Thoracic aorta (tissue), 2 donors: ENCODE data around the gene SEC61A2. TPM values are rescaled to one million over a fixed set of nuclear protein-coding genes. Genes with fewer than 3 reads are reported as not detected.

Source experiments
- ATAC-seq: fragments of 150-250 bp; one replicate; pipeline ENCODE4 v1.8.0; 2017; ENCODE audit warnings: low read depth; ENCODE audit not compliant: insufficient number of reproducible peaks, low FRiP score
- DNase-seq: peaks from one replicate; pipeline ENCODE4 v3.0.0-alpha.2; 2020; ENCODE audit warnings: low spot score
- H3K27ac ChIP-seq, 2 donors: fragments of 200-600 bp; sonication (generic); 1 replicate in 1 of 2; 2 replicates in 1 of 2; pipeline ENCODE4 v1.5.1; 2016; ENCODE audit warnings: mild to moderate bottlenecking in 2 of 2, moderate library complexity in 2 of 2
- H3K27me3 ChIP-seq: fragments of 200-600 bp; sonication (generic); replicated peaks from 2 replicates; pipeline ENCODE4 v1.6.0; 2016; ENCODE audit warnings: mild to moderate bottlenecking; ENCODE audit not compliant: insufficient read depth
- H3K36me3 ChIP-seq: fragments of 200-600 bp; sonication (generic); one replicate; pipeline ENCODE4 v1.5.1; 2016
- H3K4me1 ChIP-seq, 2 donors: fragments of 200-600 bp; sonication (generic); 1 replicate in 1 of 2; 2 replicates in 1 of 2; pipeline versions ENCODE4 v1.5.1 to v1.6.0; 2016; ENCODE audit warnings: low read depth in 2 of 2, mild to moderate bottlenecking in 1 of 2; ENCODE audit not compliant: control insufficient read depth in 1 of 2
- H3K4me3 ChIP-seq: fragments of 200-600 bp; sonication (generic); 2 replicates; pipeline ENCODE4 v1.5.1; 2016; ENCODE audit warnings: mild to moderate bottlenecking
- H3K9me3 ChIP-seq: fragments of 200-600 bp; sonication (generic); 2 replicates; pipeline ENCODE4 v1.5.1; 2016
- CTCF ChIP-seq: fragments of 200-600 bp; sonication (generic); IDR thresholded peaks from one replicate; pipeline ENCODE4 v1.5.1; 2019; ENCODE audit warnings: antibody characterized with exemption
- total RNA-seq, 2 donors: library from RNA; depleted of rRNA; stranded (reverse); fragments of >200 nt; gene quantifications; one replicate each; pipeline versions ENCODE4 v1.1.0 to v1.2.3, GENCODE V29; 2016

Gene SEC61A2
- total RNA-seq, 2 donors from 2014 or later: 3.5 to 15.4 TPM

DNA sequence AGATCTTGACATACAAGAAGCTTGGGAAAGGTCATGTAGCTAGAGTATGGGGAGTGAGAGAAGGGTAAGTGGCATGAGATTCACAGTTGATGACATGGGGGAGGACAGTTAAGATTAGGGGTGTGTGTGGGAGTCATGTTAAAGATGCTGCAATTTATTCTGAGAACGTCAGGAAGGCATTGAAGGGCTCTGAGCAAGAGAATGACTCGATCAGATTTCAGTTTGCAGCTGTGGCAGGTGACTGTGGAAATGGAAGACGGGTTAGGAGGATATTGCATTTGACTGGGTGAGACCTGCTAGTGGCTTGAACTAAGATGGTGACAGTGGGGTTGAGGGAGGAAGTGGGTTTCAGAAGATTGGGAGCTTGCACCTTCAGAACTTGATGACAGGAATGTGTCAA, 72.1 kb downstream of the SEC61A2 start:
- H3K36me3 ChIP-seq: peaks cover 11% of the 10 kb centered on the region
- no peaks in the 10 kb centered on the region for H3K9me3 ChIP-seq
- no peak overlapping the region for H3K27ac ChIP-seq
- H3K4me1 ChIP-seq: peaks cover 11 to 15% of the 10 kb centered on the region in 2 donors
- no peak overlapping the region for H3K4me3 ChIP-seq
- no peak for DNase-seq
- no peak for TF ChIP-seq CTCF
- H3K27me3 ChIP-seq: no peaks in the 10 kb centered on the region
- no peak for ATAC-seq

DNA sequence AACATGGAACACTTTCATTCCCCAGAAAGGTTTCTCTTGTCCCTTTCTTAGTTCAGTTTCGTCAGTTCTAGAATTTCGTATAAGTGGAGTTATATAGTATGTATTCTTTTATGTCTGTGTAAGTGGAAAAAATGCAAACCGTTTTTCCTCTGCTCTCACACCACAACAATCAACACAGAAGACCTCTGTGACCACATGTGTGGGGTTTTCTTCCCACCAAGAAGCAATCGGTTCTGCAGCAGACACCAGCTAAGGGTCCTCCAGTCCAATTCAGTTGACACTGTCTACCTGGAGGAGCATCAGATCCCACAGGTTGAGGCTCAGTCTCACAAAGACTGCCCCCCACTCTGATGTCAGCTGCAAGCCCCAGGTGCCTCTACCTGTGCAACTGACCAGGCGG, 72.7 kb downstream of the SEC61A2 start:
- Histone ChIP-seq H3K4me3 (no peak overlapping the region), H3K27me3 (no peaks in the 10 kb centered on the region), H3K4me1 (peaks cover 7 to 8% of the 10 kb centered on the region in 2 donors), H3K9me3 (no peaks in the 10 kb centered on the region), H3K36me3 (peaks cover 11% of the 10 kb centered on the region), H3K27ac (no peak overlapping the region)
- DNase-seq (no peak), ATAC-seq (no peak)
- no peak for TF ChIP-seq CTCF

GRCh38 chr10:12205082-12205481, 75.6 kb downstream of the SEC61A2 start:
- ATAC-seq: no peak
- no peaks in the 10 kb centered on the region for H3K9me3 ChIP-seq
- peaks cover 7% of the 10 kb centered on the region for H3K36me3 ChIP-seq
- H3K4me1 ChIP-seq: no peaks in the 10 kb centered on the region
- H3K4me3 ChIP-seq: no peak overlapping the region
- H3K27me3 ChIP-seq: no peaks in the 10 kb centered on the region
- DNase-seq: no peak
- TF ChIP-seq CTCF: no peak
- H3K27ac ChIP-seq: no peak overlapping the region

GRCh38 chr10:12207114-12207513, 77.6 kb downstream of the SEC61A2 start:
- H3K27ac ChIP-seq: no peak overlapping the region
- TF ChIP-seq CTCF: no peak
- ATAC-seq: no peak
- H3K27me3 ChIP-seq: no peaks in the 10 kb centered on the region
- no peaks in the 10 kb centered on the region for H3K9me3 ChIP-seq
- H3K36me3 ChIP-seq: peaks cover 17% of the 10 kb centered on the region
- no peak overlapping the region for H3K4me3 ChIP-seq
- H3K4me1 ChIP-seq: no peaks in the 10 kb centered on the region
- no peak for DNase-seq

DNA sequence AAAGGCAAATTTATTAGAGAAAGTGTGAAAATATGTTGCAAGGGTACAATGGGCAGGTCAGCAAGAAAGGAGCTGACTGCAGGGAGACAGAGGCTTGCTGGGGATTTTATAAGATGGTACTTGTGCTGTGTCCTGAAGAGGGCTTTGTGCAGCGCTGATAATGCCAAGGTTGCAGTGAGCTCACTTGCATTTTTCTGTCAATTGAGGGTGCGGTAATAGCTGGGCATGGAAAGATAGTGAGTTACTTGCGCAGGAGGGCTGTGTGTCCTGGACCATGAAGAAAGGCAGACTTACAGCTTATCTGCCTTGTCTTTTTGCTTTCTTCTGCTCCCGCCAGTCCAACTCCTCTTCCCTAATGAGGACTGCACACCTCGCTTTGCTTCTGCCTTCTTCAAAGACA, 79.0 kb downstream of the SEC61A2 start:
- TF ChIP-seq CTCF: no peak
- H3K27ac ChIP-seq: no peak overlapping the region
- no peaks in the 10 kb centered on the region for H3K27me3 ChIP-seq
- peaks cover 22% of the 10 kb centered on the region for H3K36me3 ChIP-seq
- no peak overlapping the region for H3K4me3 ChIP-seq
- DNase-seq: no peak
- no peaks in the 10 kb centered on the region for H3K4me1 ChIP-seq
- ATAC-seq: no peak
- H3K9me3 ChIP-seq: no peaks in the 10 kb centered on the region
